GM23248 (cell line): Measurements from ENCODE around the gene MAPT. TPM values are rescaled to one million over a fixed set of nuclear protein-coding genes. Genes with fewer than 3 reads are reported as not detected.
A peak's percentile ranks its signal among the peaks of the same experiment; 100 is the strongest.

Experiments used
- DNase-seq: peaks from one replicate; pipeline ENCODE4 v3.0.0-alpha.2; 2015
- H2AFZ ChIP-seq: fragments of 200-600 bp; sonication (generic); 2 replicates; pipeline ENCODE4 v1.6.1; 2016; ENCODE audit warnings: antibody characterized with exemption
- H3F3A ChIP-seq: fragments of 200-600 bp; sonication (generic); 2 replicates; pipeline ENCODE4 v1.6.1; 2016; ENCODE audit warnings: mild to moderate bottlenecking, antibody characterized with exemption, mixed run types; ENCODE audit not compliant: insufficient read depth
- H3K27ac ChIP-seq: fragments of 200-600 bp; sonication (generic); 2 replicates; pipeline ENCODE4 v1.5.1; 2016; ENCODE audit warnings: mild to moderate bottlenecking
- H3K27me3 ChIP-seq: fragments of 200-600 bp; sonication (generic); replicated peaks from 2 replicates; pipeline ENCODE4 v1.6.1; 2016; ENCODE audit warnings: mild to moderate bottlenecking; ENCODE audit not compliant: insufficient read depth
- H3K36me3 ChIP-seq: fragments of 200-600 bp; sonication (generic); 2 replicates; pipeline ENCODE4 v1.6.1; 2016; ENCODE audit warnings: low read depth, mild to moderate bottlenecking
- H3K4me1 ChIP-seq: fragments of 200-600 bp; sonication (generic); 2 replicates; pipeline ENCODE4 v1.6.1; 2016; ENCODE audit warnings: mild to moderate bottlenecking; ENCODE audit not compliant: insufficient read depth
- H3K4me2 ChIP-seq: fragments of 200-600 bp; sonication (generic); one replicate; pipeline ENCODE4 v1.6.1; 2016; ENCODE audit warnings: mild to moderate bottlenecking; ENCODE audit not compliant: unreplicated experiment
- H3K4me3 ChIP-seq: fragments of 200-600 bp; sonication (generic); 2 replicates; pipeline ENCODE4 v1.5.1; 2016; ENCODE audit warnings: mild to moderate bottlenecking
- H3K79me2 ChIP-seq: fragments of 200-600 bp; sonication (generic); 2 replicates; pipeline ENCODE4 v1.6.1; 2016; ENCODE audit warnings: mild to moderate bottlenecking; ENCODE audit not compliant: insufficient read depth
- H3K9ac ChIP-seq: fragments of 200-600 bp; sonication (generic); 2 replicates; pipeline ENCODE4 v1.6.1; 2016; ENCODE audit warnings: mild to moderate bottlenecking
- H3K9me2 ChIP-seq: fragments of 200-600 bp; sonication (generic); 2 replicates; pipeline ENCODE4 v1.6.1; 2016; ENCODE audit warnings: mixed run types, mild to moderate bottlenecking, moderate library complexity; ENCODE audit not compliant: insufficient read depth
- H3K9me3 ChIP-seq: fragments of 200-600 bp; sonication (generic); one replicate; pipeline ENCODE4 v1.6.1; 2017; ENCODE audit warnings: low read depth
- H4K20me1 ChIP-seq: fragments of 200-600 bp; sonication (generic); 2 replicates; pipeline ENCODE4 v1.6.0; 2016; ENCODE audit not compliant: insufficient read depth
- EZH2 ChIP-seq: fragments of 200-600 bp; sonication (generic); IDR thresholded peaks from 2 replicates; pipeline ENCODE4 v1.6.1; 2018; ENCODE audit warnings: antibody characterized with exemption, mild to moderate bottlenecking; ENCODE audit not compliant: insufficient read depth, poor library complexity, severe bottlenecking
- EZH2phosphoT487 ChIP-seq: fragments of 200-600 bp; sonication (generic); IDR thresholded peaks from 2 replicates; pipeline ENCODE4 v1.6.1; 2018; ENCODE audit warnings: antibody characterized with exemption, moderate library complexity, mild to moderate bottlenecking, low read depth; ENCODE audit not compliant: insufficient read depth
- WGBS, 2 experiments: methylation state at CpG; one replicate each; pipeline ENCODE4 v1.1.6; 2015 to 2017; ENCODE audit warnings: low lambda C conversion rate in 2 of 2, low coverage in 1 of 2; ENCODE audit errors: missing lambda C conversion rate in 2 of 2; 5-methylcytosine and 5-hydroxymethylcytosine counted together
- in situ Hi-C: fragments of 300-500 bp; cut with MboI; formaldehyde crosslinking; loops from 2 replicates; pipeline ENCODE4 v1.15.0; 2020
- polyA plus RNA-seq: library from polyadenylated mRNA; unstranded; fragments of >200 nt; fragmentation: Nextera tagmentation; extraction: Ambion mirVana; gene quantifications from 2 replicates; pipeline ENCODE4 v1.2.1, GENCODE V29; 2016
- total RNA-seq: library from RNA; depleted of rRNA; stranded (reverse); fragments of >200 nt; shearing (Covaris generic); gene quantifications from 2 replicates; pipeline ENCODE4 v1.2.3, GENCODE V29; 2014; rRNA removed

Gene MAPT
- total RNA-seq, result not detected in 2 replicates
- polyA plus RNA-seq, result 0.06 and 0.39 TPM in 2 replicates

- H3F3A ChIP-seq, result no peaks in the 10 kb centered on the region
- H3K4me3 ChIP-seq, result peak within 1 kb of the TSS; percentile 75
- no peaks in the 10 kb centered on the region for H3K9me3 ChIP-seq
- no peaks in the 10 kb centered on the region for H3K79me2 ChIP-seq
- H3K36me3 ChIP-seq, result no peaks in the 10 kb centered on the region
- peak within 1 kb of the TSS; percentile 80 for H3K4me2 ChIP-seq
- TF ChIP-seq EZH2, result no peak
- no peak for TF ChIP-seq EZH2phosphoT487
- in situ Hi-C loops, result no loop called here
- peak within 1 kb of the TSS; percentile 94 for H2AFZ ChIP-seq
- peak; percentile 94 for DNase-seq
- H3K9me2 ChIP-seq, result no peaks in the 10 kb centered on the region
- 1 to 2% methylated on average over 66 to 79 of the region's 97 CpGs for WGBS, 2 experiments
- H4K20me1 ChIP-seq, result no peaks in the 10 kb centered on the region
- no peaks in the 10 kb centered on the region for H3K4me1 ChIP-seq
- H3K9ac ChIP-seq, result peak within 1 kb of the TSS; percentile 77
- H3K27me3 ChIP-seq, result peaks cover 28% of the 10 kb centered on the region
- no peak within 1 kb of the TSS for H3K27ac ChIP-seq
Observed at GRCh38 chr17:45894022-45894784, at the start of gene MAPT. Gene MAPT, plus strand, starts transcription at chr17:45894554. Its CDS starts 67,784 bp downstream, at chr17:45962338.

- Histone ChIP-seq H3K27me3 (0 out of 2 replicates have a peak, but pooled peaks cover 19% of the 10 kb centered on the region), H3K4me1 (no peaks in the 10 kb centered on the region), H3K4me2 (no peak within 1 kb of the TSS), H3K27ac (no peak within 1 kb of the TSS), H4K20me1 (no peaks in the 10 kb centered on the region), H3K36me3 (no peaks in the 10 kb centered on the region), H3K4me3 (no peak within 1 kb of the TSS), H2AFZ (no peak within 1 kb of the TSS), H3K9me3 (no peaks in the 10 kb centered on the region), H3F3A (no peaks in the 10 kb centered on the region), H3K9ac (no peak within 1 kb of the TSS), H3K9me2 (no peaks in the 10 kb centered on the region), H3K79me2 (no peaks in the 10 kb centered on the region)
- DNase-seq, result no peak
- in situ Hi-C loops, result loop anchor here (25.0 kb wide), 1 partner anchor 417 kb away; no protein-coding TSS in a partner anchor
- TF ChIP-seq EZH2, result no peak
- no peak for TF ChIP-seq EZH2phosphoT487
- WGBS, 2 experiments, result 62 to 66% methylated on average over 25 of the region's 25 CpGs
Observed at GRCh38 chr17:45844695-45845375, 49.5 kb upstream of the MAPT start, which contains the start of gene SPPL2C. Gene SPPL2C, plus strand, starts transcription at chr17:45844881. Its CDS starts 26 bp downstream, at chr17:45844907.

GRCh38 chr17:45845376-45846185, 48.8 kb upstream of the MAPT start:
- in situ Hi-C loops, result loop anchor here (25.0 kb wide), 1 partner anchor 417 kb away; no protein-coding TSS in a partner anchor
- H2AFZ ChIP-seq, result no peak overlapping the region
- no peak overlapping the region for H3K9ac ChIP-seq
- no peak for DNase-seq
- 78 to 83% methylated on average over 35 of the region's 35 CpGs for WGBS, 2 experiments
- H3K9me3 ChIP-seq, result no peaks in the 10 kb centered on the region
- no peak overlapping the region for H3K4me2 ChIP-seq
- no peak overlapping the region for H3K4me3 ChIP-seq
- no peaks in the 10 kb centered on the region for H3K9me2 ChIP-seq
- H3F3A ChIP-seq, result no peaks in the 10 kb centered on the region
- no peaks in the 10 kb centered on the region for H3K4me1 ChIP-seq
- 0 out of 2 replicates have a peak, but pooled peaks cover 19% of the 10 kb centered on the region for H3K27me3 ChIP-seq
- H4K20me1 ChIP-seq, result no peaks in the 10 kb centered on the region
- H3K36me3 ChIP-seq, result no peaks in the 10 kb centered on the region
- H3K79me2 ChIP-seq, result no peaks in the 10 kb centered on the region
- no peak for TF ChIP-seq EZH2phosphoT487
- TF ChIP-seq EZH2, result no peak
- no peak overlapping the region for H3K27ac ChIP-seq

- no peak for DNase-seq
- Histone ChIP-seq H3K4me3 (no peak overlapping the region), H3K9me3 (no peaks in the 10 kb centered on the region), H3K4me2 (no peak overlapping the region), H4K20me1 (no peaks in the 10 kb centered on the region), H3K27ac (no peak overlapping the region), H3K9me2 (no peaks in the 10 kb centered on the region), H3F3A (no peaks in the 10 kb centered on the region), H3K4me1 (no peaks in the 10 kb centered on the region), H3K27me3 (0 out of 2 replicates have a peak, but pooled peaks cover 15% of the 10 kb centered on the region), H3K79me2 (no peaks in the 10 kb centered on the region), H2AFZ (no peak overlapping the region), H3K36me3 (no peaks in the 10 kb centered on the region), H3K9ac (no peak overlapping the region)
- TF ChIP-seq EZH2, result no peak
- no peak for TF ChIP-seq EZH2phosphoT487
- in situ Hi-C loops, result loop anchor here (25.0 kb wide), 1 partner anchor 416 kb away; no protein-coding TSS in a partner anchor
- WGBS, 2 experiments, result 53 to 60% methylated on average over 9 to 10 of the region's 10 CpGs
Observed at GRCh38 chr17:45846223-45846622, 48.1 kb upstream of the MAPT start.
